Loucy (cell line): ENCODE results near the gene MAML3.

Experiments
- H2AFZ ChIP-seq: fragments of 200-600 bp; sonication (generic); 2 replicates; pipeline ENCODE4 v1.6.0; 2016; ENCODE audit warnings: antibody characterized with exemption, mild to moderate bottlenecking, low read length, moderate library complexity
- H3F3A ChIP-seq: fragments of 200-600 bp; 2 replicates; pipeline ENCODE4 v1.6.0; 2016; ENCODE audit warnings: antibody characterized with exemption, low read depth, mild to moderate bottlenecking
- H3K27me3 ChIP-seq: fragments of 200-600 bp; sonication (generic); 2 replicates; pipeline ENCODE4 v1.6.1; 2014; ENCODE audit warnings: low read length, mild to moderate bottlenecking; ENCODE audit not compliant: insufficient read depth, poor library complexity, severe bottlenecking
- H3K36me3 ChIP-seq: fragments of 200-600 bp; sonication (generic); 2 replicates; pipeline ENCODE4 v1.6.1; 2016; ENCODE audit warnings: low read length; ENCODE audit not compliant: insufficient read depth
- H3K4me1 ChIP-seq: fragments of 200-600 bp; sonication (generic); 2 replicates; pipeline ENCODE4 v1.5.1; 2014; ENCODE audit warnings: low read length, mild to moderate bottlenecking; ENCODE audit not compliant: insufficient read depth, poor library complexity, severe bottlenecking
- H3K4me2 ChIP-seq: fragments of 200-600 bp; sonication (generic); 2 replicates; pipeline ENCODE4 v1.6.0; 2014; ENCODE audit warnings: antibody characterized with exemption, low read length, low read depth, mild to moderate bottlenecking; ENCODE audit not compliant: poor library complexity, severe bottlenecking
- H3K4me3 ChIP-seq: fragments of 200-600 bp; sonication (generic); 2 replicates; pipeline ENCODE4 v1.5.1; 2014; ENCODE audit warnings: low read length, mild to moderate bottlenecking, mixed read lengths; ENCODE audit not compliant: poor library complexity, severe bottlenecking
- H3K79me2 ChIP-seq: fragments of 200-600 bp; sonication (generic); 2 replicates; pipeline ENCODE4 v1.6.1; 2014; ENCODE audit warnings: low read length; ENCODE audit not compliant: insufficient read depth
- H3K9ac ChIP-seq: fragments of 200-600 bp; sonication (generic); 2 replicates; pipeline ENCODE4 v1.6.0; 2014; ENCODE audit warnings: mild to moderate bottlenecking, low read depth, low read length, moderate library complexity; ENCODE audit not compliant: poor library complexity, severe bottlenecking
- H3K9me2 ChIP-seq: fragments of 200-600 bp; sonication (generic); replicated peaks from 2 replicates; pipeline ENCODE4 v1.6.1; 2016; ENCODE audit warnings: low read depth, low read length, mixed read lengths
- H3K9me3 ChIP-seq: fragments of 200-600 bp; sonication (generic); 2 replicates; pipeline ENCODE4 v1.6.1; 2014; ENCODE audit warnings: mild to moderate bottlenecking, antibody characterized with exemption, low read length, low read depth; ENCODE audit not compliant: insufficient read depth
- H4K20me1 ChIP-seq: fragments of 200-600 bp; sonication (generic); 2 replicates; pipeline ENCODE4 v1.6.0; 2014; ENCODE audit warnings: antibody characterized with exemption, low read length, mild to moderate bottlenecking; ENCODE audit not compliant: insufficient read depth, poor library complexity, severe bottlenecking
- EZH2phosphoT487 ChIP-seq: fragments of 200-600 bp; IDR thresholded peaks from 2 replicates; pipeline ENCODE4 v1.6.1; 2018; ENCODE audit warnings: antibody characterized with exemption, mild to moderate bottlenecking, moderate library complexity, borderline replicate concordance
- TF ChIP-seq, protein P1 (sequence below): fragments of 200-600 bp; sonication (generic); conservative IDR thresholded peaks from 2 replicates; pipeline ENCODE4 v1.5.1; 2014; ENCODE audit warnings: mild to moderate bottlenecking, antibody characterized with exemption, low read length

The MAML3 gene

DNA sequence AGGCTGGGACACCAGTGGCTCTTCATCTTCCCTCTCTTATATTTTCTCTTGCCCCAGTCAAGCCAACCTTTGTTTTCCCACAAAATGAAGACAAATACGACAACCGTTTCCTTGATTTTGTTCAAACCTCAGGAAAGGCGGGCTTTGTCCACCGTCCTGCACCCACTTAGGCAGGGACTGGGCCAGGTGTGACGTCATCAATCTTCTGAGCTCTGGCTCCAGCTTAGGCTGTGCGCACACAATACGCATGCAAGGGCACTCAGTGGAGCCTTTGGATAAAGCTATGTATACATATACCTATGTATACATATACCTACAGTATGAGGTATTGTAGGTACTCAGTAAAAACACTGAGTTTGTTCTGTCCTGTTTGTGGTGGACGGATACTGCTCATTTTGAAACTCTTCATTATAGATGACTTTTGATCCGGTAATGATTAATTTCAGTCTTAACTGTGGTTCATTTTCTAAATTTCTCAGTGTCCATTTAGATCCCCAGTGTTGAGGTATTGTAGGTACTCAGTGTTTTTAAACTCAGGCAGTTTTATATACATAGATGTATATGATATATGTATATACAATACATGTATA, 293.5 kb downstream of the MAML3 start:
- Histone ChIP-seq H4K20me1 (no peaks in the 10 kb centered on the region), H3K4me1 (peaks cover 34% of the 10 kb centered on the region), H3K9me2 (no peaks in the 10 kb centered on the region), H3K27me3 (no peaks in the 10 kb centered on the region), H3K4me3 (no peak overlapping the region), H3K79me2 (0 out of 2 replicates have a peak, but pooled peaks cover 5% of the 10 kb centered on the region), H3K4me2 (no peak overlapping the region), H3K9me3 (no peaks in the 10 kb centered on the region), H3K9ac (no peak overlapping the region), H3F3A (peaks cover 5% of the 10 kb centered on the region; the same call in 1 of the 2 replicates), H3K36me3 (no peaks in the 10 kb centered on the region), H2AFZ (no peak overlapping the region)
- TF ChIP-seq, protein P1, sequence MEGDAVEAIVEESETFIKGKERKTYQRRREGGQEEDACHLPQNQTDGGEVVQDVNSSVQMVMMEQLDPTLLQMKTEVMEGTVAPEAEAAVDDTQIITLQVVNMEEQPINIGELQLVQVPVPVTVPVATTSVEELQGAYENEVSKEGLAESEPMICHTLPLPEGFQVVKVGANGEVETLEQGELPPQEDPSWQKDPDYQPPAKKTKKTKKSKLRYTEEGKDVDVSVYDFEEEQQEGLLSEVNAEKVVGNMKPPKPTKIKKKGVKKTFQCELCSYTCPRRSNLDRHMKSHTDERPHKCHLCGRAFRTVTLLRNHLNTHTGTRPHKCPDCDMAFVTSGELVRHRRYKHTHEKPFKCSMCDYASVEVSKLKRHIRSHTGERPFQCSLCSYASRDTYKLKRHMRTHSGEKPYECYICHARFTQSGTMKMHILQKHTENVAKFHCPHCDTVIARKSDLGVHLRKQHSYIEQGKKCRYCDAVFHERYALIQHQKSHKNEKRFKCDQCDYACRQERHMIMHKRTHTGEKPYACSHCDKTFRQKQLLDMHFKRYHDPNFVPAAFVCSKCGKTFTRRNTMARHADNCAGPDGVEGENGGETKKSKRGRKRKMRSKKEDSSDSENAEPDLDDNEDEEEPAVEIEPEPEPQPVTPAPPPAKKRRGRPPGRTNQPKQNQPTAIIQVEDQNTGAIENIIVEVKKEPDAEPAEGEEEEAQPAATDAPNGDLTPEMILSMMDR: no peak
- no peak for TF ChIP-seq EZH2phosphoT487

DNA sequence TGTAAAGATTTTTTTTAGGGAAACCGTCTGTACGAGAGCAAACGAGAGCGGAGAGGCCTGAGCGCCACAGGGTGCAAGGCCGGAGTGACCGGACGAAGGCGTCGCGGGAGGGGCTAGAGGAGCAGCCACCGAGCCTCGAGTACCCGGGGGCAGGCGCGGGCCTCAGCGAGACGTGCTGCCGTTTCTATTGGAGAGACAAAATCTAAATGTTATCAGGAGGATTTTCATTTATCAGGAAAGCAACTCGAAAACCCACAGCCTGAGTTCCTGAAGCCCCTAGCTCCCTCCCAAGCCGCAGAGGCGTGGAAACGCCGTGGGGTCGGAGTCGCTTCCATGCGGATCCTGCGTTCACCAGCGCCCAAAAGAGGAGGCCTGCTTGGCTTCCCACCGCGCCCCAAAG, 294.1 kb downstream of the MAML3 start:
- H3K9me2 ChIP-seq: no peaks in the 10 kb centered on the region
- no peaks in the 10 kb centered on the region for H3K27me3 ChIP-seq
- no peak overlapping the region for H3K4me3 ChIP-seq
- no peak overlapping the region for H3K9ac ChIP-seq
- TF ChIP-seq, protein P1: no peak
- no peak for TF ChIP-seq EZH2phosphoT487
- peaks cover 40% of the 10 kb centered on the region for H3K4me1 ChIP-seq
- no peak overlapping the region for H2AFZ ChIP-seq
- 0 out of 2 replicates have a peak, but pooled peaks cover 5% of the 10 kb centered on the region for H3K79me2 ChIP-seq
- H3K4me2 ChIP-seq: no peak overlapping the region
- H3F3A ChIP-seq: peaks cover 5% of the 10 kb centered on the region; the same call in 1 of the 2 replicates
- H3K9me3 ChIP-seq: no peaks in the 10 kb centered on the region
- H3K36me3 ChIP-seq: no peaks in the 10 kb centered on the region
- no peaks in the 10 kb centered on the region for H4K20me1 ChIP-seq

DNA sequence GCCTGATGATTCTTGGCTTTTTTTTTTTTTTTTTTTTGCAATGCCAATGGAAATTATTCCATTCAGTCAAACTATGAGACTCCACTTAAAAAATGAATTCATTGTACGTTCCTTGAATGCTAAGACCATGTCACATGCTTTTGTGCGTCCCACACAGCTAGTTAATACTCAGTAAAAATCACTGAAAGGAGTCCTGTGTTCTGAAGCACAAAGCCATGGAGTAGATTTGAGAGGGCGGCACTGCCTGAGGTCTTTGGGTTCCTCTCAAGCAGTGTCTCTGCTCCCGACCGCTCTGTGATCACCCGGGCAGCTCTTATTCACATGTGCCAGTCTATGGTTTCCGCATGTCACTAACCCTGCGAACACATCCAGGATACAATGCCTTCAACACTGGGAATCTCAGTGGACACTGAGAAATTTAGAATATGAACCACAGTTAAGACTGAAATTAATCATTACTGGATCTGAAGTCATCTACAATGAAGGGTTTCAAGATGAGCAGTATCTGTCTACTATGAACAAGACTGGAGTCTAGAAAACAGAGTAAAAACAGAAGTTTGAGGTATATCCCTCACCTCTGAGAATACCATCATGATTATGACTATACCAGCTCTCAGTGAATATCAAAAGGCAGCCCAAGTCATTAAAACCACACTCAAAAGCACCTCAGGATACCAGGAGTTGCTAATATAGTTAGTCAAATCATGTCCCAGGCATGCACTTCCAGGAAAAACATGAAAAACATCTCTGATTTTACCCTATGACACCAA, 295.4 kb downstream of the MAML3 start:
- H4K20me1 ChIP-seq: no peaks in the 10 kb centered on the region
- H3K4me3 ChIP-seq: no peak overlapping the region
- no peaks in the 10 kb centered on the region for H3K9me2 ChIP-seq
- no peaks in the 10 kb centered on the region for H3K27me3 ChIP-seq
- H3K36me3 ChIP-seq: no peaks in the 10 kb centered on the region
- TF ChIP-seq, protein P1: no peak
- no peak for TF ChIP-seq EZH2phosphoT487
- no peak overlapping the region for H2AFZ ChIP-seq
- H3K4me2 ChIP-seq: no peak overlapping the region
- no peaks in the 10 kb centered on the region for H3K9me3 ChIP-seq
- peaks cover 5% of the 10 kb centered on the region; the same call in 1 of the 2 replicates for H3F3A ChIP-seq
- H3K9ac ChIP-seq: no peak overlapping the region
- H3K4me1 ChIP-seq: peaks cover 51% of the 10 kb centered on the region
- 0 out of 2 replicates have a peak, but pooled peaks cover 5% of the 10 kb centered on the region for H3K79me2 ChIP-seq
